HG03139 (cell line): ENCODE data around the gene B4GALT7.

Source experiments
- ATAC-seq: cut with Tn5 transposase; IDR thresholded peaks from one replicate; pipeline ENCODE4 v1.9.1; 2021; ENCODE audit not compliant: unreplicated experiment

The B4GALT7 gene

GRCh38 chr5:177592905-177593304 lies 7.0 kb upstream of the B4GALT7 start:
- no peak for ATAC-seq

- no peak for ATAC-seq
Measured at GRCh38 chr5:177593511-177593910, 6.4 kb upstream of the B4GALT7 start.

- ATAC-seq: no peak
Measured at GRCh38 chr5:177594071-177594470, 5.9 kb upstream of the B4GALT7 start.

GRCh38 chr5:177595026-177595585 lies 4.8 kb upstream of the B4GALT7 start:
- no peak for ATAC-seq

GRCh38 chr5:177595991-177596774 lies 3.7 kb upstream of the B4GALT7 start:
- ATAC-seq: no peak

GRCh38 chr5:177596775-177597238 lies 3.1 kb upstream of the B4GALT7 start:
- ATAC-seq: no peak

- ATAC-seq: no peak
Measured at GRCh38 chr5:177598477-177598876, 1.5 kb upstream of the B4GALT7 start.

- no peak for ATAC-seq
Measured at GRCh38 chr5:177600508-177601018, 631 bp downstream of the B4GALT7 start.

- no peak for ATAC-seq
Measured at GRCh38 chr5:177601126-177601525, 1.2 kb downstream of the B4GALT7 start.

GRCh38 chr5:177601577-177602457 lies 1.9 kb downstream of the B4GALT7 start:
- ATAC-seq: no peak

- no peak for ATAC-seq
Measured at GRCh38 chr5:177602458-177602830, 2.5 kb downstream of the B4GALT7 start.

GRCh38 chr5:177603631-177604030 lies 3.7 kb downstream of the B4GALT7 start:
- no peak for ATAC-seq

- no peak for ATAC-seq
Measured at GRCh38 chr5:177604116-177604521, 4.2 kb downstream of the B4GALT7 start.

GRCh38 chr5:177604656-177605055 lies 4.7 kb downstream of the B4GALT7 start:
- ATAC-seq: no peak

GRCh38 chr5:177605078-177605477 lies 5.1 kb downstream of the B4GALT7 start:
- no peak for ATAC-seq

GRCh38 chr5:177605667-177606066 lies 5.7 kb downstream of the B4GALT7 start:
- ATAC-seq: no peak

GRCh38 chr5:177606071-177607051 lies 6.4 kb downstream of the B4GALT7 start:
- no peak for ATAC-seq

GRCh38 chr5:177607115-177607451 lies 7.2 kb downstream of the B4GALT7 start:
- ATAC-seq: no peak

- ATAC-seq: peak; percentile 49
Measured at GRCh38 chr5:177607452-177608192, 7.7 kb downstream of the B4GALT7 start.
